Activated naive CD4-positive, alpha-beta T cell treated with Interleukin-2 at 50 U/mL for 16 hours (primary cell): Measurements from ENCODE around the gene LSR.

ENCODE experiments used
- DNase-seq: peaks from one replicate; pipeline ENCODE4 v3.0.0-alpha.2; 2020

The LSR gene

GRCh38 chr19:35306473-35307246, 57.9 kb downstream of the LSR start:
- DNase-seq, result no peak

GRCh38 chr19:35307931-35308330, 59.1 kb downstream of the LSR start:
- no peak for DNase-seq

GRCh38 chr19:35308910-35309309, 60.1 kb downstream of the LSR start:
- no peak for DNase-seq

- DNase-seq, result no peak
These were observed 60.9 kb downstream of the LSR start for GRCh38 chr19:35309481-35310279.

GRCh38 chr19:35310331-35310730, 61.5 kb downstream of the LSR start:
- DNase-seq, result no peak

- DNase-seq, result no peak
These were observed 62.1 kb downstream of the LSR start for GRCh38 chr19:35310811-35311465.

GRCh38 chr19:35311901-35312665, 63.3 kb downstream of the LSR start:
- DNase-seq, result no peak

GRCh38 chr19:35313587-35313986, 64.8 kb downstream of the LSR start:
- no peak for DNase-seq

- DNase-seq, result no peak
These were observed 65.2 kb downstream of the LSR start for GRCh38 chr19:35314031-35314430.

- DNase-seq, result no peak
These were observed 66.2 kb downstream of the LSR start for GRCh38 chr19:35314858-35315470.

GRCh38 chr19:35315883-35316282, 67.1 kb downstream of the LSR start:
- DNase-seq, result no peak

GRCh38 chr19:35316560-35316959, 67.8 kb downstream of the LSR start:
- DNase-seq, result no peak
